ENCODE data around the gene HYAL2.

- TF ChIP-seq CTCF (conservative IDR thresholded peaks at IDR 0.05; ENCODE audit: low read length) (no peak), EZH2phosphoT487 (IDR thresholded peaks at IDR 0.05; ENCODE audit: borderline replicate concordance) (no peak)
Measured at GRCh38 chr3:50273689-50274065, 48.9 kb downstream of the HYAL2 start.
